Left renal pelvis (tissue), 4 donors: ENCODE results near the gene NME1. TPM values are rescaled to one million over a fixed set of nuclear protein-coding genes. Genes with fewer than 3 reads are reported as not detected.

Experiments used
- DNase-seq, 4 donors: peaks; one replicate each; pipeline ENCODE4 v3.0.0-alpha.2; 2013; ENCODE audit warnings: low read depth in 4 of 4, low spot score in 3 of 4
- polyA plus RNA-seq, 4 donors: library from polyadenylated mRNA; unstranded; fragments of 120-200 nt; gene quantifications; one replicate each; pipeline ENCODE4 v1.2.1, GENCODE V29; 2013; ENCODE audit not compliant: insufficient read length in 4 of 4

The NME1 gene
- polyA plus RNA-seq, 4 donors = 56.5 to 74.0 (median 68.6) TPM

DNA sequence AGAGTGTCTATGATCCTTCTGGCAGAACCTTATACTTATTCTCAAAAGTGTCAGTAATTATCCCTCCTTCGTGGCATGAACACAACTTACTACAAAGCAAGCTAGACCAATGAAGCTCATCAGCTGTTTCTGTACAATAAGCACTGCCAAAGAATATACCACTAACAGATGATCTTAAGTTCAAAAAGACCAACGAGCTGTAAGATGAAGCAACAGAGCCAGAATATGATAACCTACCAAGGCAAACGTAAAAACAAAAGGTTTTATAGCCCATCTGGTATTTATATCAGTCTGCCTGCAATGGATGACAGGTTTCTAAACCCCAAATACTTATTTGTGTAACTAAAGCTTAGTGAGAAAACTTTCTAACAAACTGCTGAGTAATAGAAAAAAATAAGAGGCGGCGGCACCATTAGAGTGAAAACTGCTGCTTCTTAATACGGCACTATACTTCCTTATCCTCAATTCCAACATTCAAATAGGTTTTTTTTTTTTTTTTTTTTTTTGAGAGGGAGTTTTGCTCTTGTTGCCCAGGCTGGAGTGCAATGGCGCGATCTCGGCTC is 35.0 kb downstream of the NME1 start:
- DNase-seq = no peak

DNA sequence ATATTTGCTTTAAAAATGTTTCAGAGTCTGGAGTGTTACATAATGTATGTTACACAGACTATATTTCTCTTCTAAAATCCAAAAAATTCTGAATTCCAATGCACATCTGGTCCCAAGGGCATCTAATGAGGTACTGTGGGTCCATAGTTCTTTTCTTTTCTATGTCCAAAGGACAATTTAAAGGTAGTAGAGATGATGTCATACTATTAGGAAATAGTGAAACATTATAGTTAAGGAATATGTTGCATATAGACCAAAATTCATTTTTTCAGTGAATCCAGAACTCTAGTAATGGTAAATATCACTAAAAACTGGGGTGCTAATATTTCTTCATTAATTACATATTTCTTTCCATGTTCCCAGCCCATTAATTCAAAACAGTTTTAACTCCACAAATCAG is 35.8 kb downstream of the NME1 start:
- no peak for DNase-seq

DNA sequence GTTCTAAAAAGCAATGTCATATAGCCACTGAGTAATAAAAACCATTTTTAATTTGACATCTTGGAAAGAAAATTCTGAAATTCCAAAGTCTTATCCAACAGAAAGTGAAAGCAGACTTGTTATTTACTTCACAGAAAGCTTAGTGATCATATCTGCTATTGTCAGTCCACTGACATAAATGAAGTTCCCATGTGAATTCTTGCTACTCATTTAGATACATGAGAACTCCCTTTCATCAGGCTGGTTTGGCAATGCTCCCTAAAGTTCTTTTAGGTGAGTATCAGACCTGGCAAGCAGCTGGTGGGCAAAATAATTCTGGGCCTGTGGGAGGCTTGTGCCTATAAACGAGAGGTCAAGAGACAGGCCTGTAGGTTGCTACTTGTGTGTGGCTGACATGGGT is 36.3 kb downstream of the NME1 start:
- no peak for DNase-seq

DNA sequence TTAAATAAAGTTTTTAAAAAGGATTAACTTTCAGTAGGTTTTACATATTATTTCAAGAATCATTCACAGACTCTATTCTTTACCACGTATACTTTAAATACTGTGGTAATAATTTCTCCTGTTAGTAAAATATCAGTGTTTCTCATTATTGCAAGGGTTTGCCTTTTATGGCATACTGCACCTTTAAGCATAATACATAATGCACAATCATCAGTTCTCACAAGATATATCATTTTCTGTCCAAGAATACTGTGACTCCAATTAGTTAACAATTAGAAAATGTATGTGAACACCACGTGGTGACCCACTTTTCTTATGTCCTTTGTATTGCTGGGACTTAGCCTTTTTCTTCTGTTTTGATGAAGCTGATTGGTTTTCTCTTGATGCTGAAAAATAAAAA is 38.5 kb downstream of the NME1 start:
- DNase-seq = no peak

DNA sequence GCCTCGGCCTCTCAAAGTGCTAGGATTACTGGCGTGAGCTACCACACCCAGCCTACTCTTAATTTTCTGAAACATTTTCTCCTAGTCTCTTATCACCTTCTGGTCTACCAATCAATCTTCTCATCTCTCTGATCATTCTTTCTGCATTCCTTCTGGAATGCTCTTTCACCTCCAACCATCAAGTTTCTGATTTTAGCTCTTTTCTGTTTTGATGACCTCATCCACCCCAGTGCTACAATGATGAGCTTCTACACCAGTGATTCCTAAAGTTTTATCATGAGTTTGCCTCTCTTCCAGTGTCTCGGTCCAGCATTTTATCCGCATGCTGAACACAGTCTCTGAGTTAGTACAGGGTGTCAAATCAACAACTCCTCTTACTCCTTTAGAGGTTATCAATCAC is 44.4 kb downstream of the NME1 start:
- no peak for DNase-seq

DNA sequence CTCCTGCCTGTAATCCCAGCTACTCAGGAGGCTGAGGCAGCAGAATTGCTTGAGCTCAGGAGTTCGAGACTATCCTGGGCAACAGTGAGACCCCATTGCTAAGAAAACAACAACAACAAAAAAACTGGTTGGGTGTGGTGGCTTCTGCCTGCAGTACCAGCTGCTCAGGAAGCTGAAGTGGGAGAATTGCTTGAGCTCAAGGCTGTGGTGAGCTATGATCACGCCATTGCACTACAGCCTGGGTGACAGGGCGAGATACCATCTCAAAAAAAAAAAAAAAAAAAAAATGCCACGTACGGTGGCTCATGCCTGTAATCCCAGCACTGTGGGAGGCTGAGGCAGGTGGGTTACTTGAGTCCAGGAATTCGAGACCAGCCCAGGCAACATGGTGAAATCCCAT is 46.9 kb downstream of the NME1 start:
- no peak for DNase-seq

DNA sequence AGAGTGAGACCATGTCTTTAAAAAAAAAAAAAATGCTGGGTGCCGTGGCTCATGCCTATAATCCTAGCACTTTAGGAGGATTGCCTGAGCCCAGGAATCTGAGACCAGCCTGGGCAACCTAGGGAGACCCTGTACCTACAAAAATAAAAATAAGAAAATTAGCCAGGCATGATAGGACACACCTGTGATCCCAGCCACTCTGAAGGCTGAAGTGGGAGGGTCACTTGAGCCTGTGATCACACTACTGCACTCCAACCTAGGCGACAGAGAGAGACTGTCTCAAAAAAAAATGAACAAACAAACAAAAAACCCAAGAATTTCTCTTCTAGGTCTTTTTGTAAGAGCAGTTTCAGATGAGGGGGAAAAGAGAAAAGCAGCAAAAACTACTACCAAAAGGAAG is 47.5 kb downstream of the NME1 start:
- DNase-seq = no peak

DNA sequence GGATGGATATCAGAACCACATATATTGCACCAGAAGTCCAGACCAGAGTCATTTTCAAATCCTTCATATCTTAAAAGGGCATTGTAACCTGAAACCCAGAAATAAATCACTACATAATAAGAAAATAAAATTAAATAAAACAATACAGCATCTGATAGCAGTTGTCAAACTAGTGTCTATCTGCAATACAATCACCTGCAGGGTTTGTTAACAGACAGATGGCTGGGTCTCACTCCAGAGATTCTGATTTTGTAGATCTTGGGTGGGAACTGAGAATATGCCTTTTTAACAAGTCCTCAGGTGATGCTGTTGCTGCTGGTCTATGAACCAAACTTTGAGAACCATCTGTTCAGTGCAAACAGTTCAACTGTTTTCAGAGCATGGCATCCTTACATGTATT is 50.5 kb downstream of the NME1 start:
- DNase-seq = no peak

Other genes starting within 250 kb of the NME1 start
- 100 to 1,000 TPM; 110 to 128 (median 112) TPM for gene SPAG9, start 32.7 kb upstream of the NME1 start, polyA plus RNA-seq
- 100 to 1,000 TPM; 237 to 260 (median 254) TPM for gene NME2, start 12.9 kb downstream of the NME1 start, polyA plus RNA-seq
- gene MBTD1, start 106.5 kb downstream of the NME1 start, polyA plus RNA-seq = 10 to 100 TPM; 37.6 to 56.7 (median 54.1) TPM
- gene UTP18, start 107.0 kb downstream of the NME1 start, polyA plus RNA-seq = 10 to 100 TPM; 40.1 to 65.2 (median 54.0) TPM